GM12874 (cell line): ENCODE data around the gene SNUPN.

ENCODE experiments used
- CTCF ChIP-seq: IDR thresholded peaks from 2 replicates; pipeline ENCODE4 v1.5.1; 2011; ENCODE audit warnings: low read depth, mild to moderate bottlenecking, control low read depth, low read length, moderate library complexity; ENCODE audit not compliant: insufficient read depth

The SNUPN gene

GRCh38 chr15:75554717-75555116, 70.8 kb downstream of the SNUPN start:
- no peak for TF ChIP-seq CTCF

- no peak for TF ChIP-seq CTCF
Observed at GRCh38 chr15:75553659-75554058, 71.9 kb downstream of the SNUPN start.

GRCh38 chr15:75551091-75551490, 74.4 kb downstream of the SNUPN start:
- no peak for TF ChIP-seq CTCF
